GM10248 (cell line): ENCODE data around the gene KRT40.

Experiments
- CTCF ChIA-PET: fragments of 300-600 bp; sonication (Branson Sonifier 250); formaldehyde crosslinking; extraction: SDS; loops from one replicate; lab custom pipeline; 2021; ENCODE audit warnings: antibody characterized with exemption; lab: Yijun Ruan, JAX
- POLR2A ChIA-PET: fragments of 350-650 bp; sonication (Branson Sonifier 250); formaldehyde crosslinking; extraction: SDS; loops from one replicate; lab custom pipeline; 2020; ENCODE audit warnings: antibody characterized with exemption; lab: Yijun Ruan, JAX
- DNase-seq: peaks from one replicate; pipeline ENCODE4 v3.0.0; 2012; ENCODE audit errors: extremely low spot score
- CTCF ChIP-seq: IDR thresholded peaks from 2 replicates; pipeline ENCODE4 v1.5.1; 2012; ENCODE audit warnings: mild to moderate bottlenecking, low read depth; ENCODE audit errors: extremely low read depth, missing control alignments, control extremely low read depth

Gene KRT40

GRCh38 chr17:41019415-41019814 lies 35.3 kb upstream of the KRT40 start:
- POLR2A ChIA-PET: no interaction called here
- DNase-seq: no peak
- TF ChIP-seq CTCF: no peak
- CTCF ChIA-PET: no interaction called here

- POLR2A ChIA-PET: no interaction called here
- CTCF ChIA-PET: interaction anchor here (1.5 to 1.9 kb wide), 2 partner anchors 8 to 17 kb away, joined by 3 to 4 read pairs; no protein-coding TSS in a partner anchor
- no peak for TF ChIP-seq CTCF
- no peak for DNase-seq
Observed at GRCh38 chr17:41018541-41018940, 34.4 kb upstream of the KRT40 start.

GRCh38 chr17:41016578-41017215 lies 32.6 kb upstream of the KRT40 start:
- no peak for TF ChIP-seq CTCF
- DNase-seq: no peak
- ChIA-PET POLR2A (no interaction called here), CTCF (interaction anchor here (1.9 to 2.3 kb wide), 2 partner anchors 10 to 12 kb away, joined by 4 to 5 read pairs; no protein-coding TSS in a partner anchor)

GRCh38 chr17:41015454-41015853 lies 31.3 kb upstream of the KRT40 start:
- no peak for TF ChIP-seq CTCF
- POLR2A ChIA-PET: no interaction called here
- DNase-seq: no peak
- CTCF ChIA-PET: interaction anchor here (0.9 to 2.3 kb wide), 2 partner anchors 13 to 255 kb away, joined by 3 to 5 read pairs; no protein-coding TSS in a partner anchor

- ChIA-PET CTCF (no interaction called here), POLR2A (no interaction called here)
- no peak for TF ChIP-seq CTCF
- no peak for DNase-seq
Observed at GRCh38 chr17:41013606-41014005, 29.5 kb upstream of the KRT40 start.

GRCh38 chr17:41013181-41013580 lies 29.1 kb upstream of the KRT40 start:
- CTCF ChIA-PET: no interaction called here
- POLR2A ChIA-PET: no interaction called here
- no peak for DNase-seq
- no peak for TF ChIP-seq CTCF
